Spleen (tissue), 7 donors: ENCODE measurements around the gene ARHGEF28.

Experiments
- CTCF ChIP-seq, 11 experiments: fragments of 200-600 bp in 7 of 11; fragments of 450-650 bp in 4 of 11; sonication (generic) in 4 of 11; IDR thresholded peaks in 8 of 11; conservative IDR thresholded peaks in 3 of 11; 1 replicate in 7 of 11; 2 replicates in 4 of 11; pipeline versions ENCODE4 v1.4.0 to v1.8.0; 2016 to 2021; ENCODE audit warnings: antibody characterized with exemption in 11 of 11, inconsistent platforms in 4 of 11, mild to moderate bottlenecking in 1 of 11
- POLR2A ChIP-seq, 3 donors: fragments of 450-650 bp; IDR thresholded peaks; one replicate each; pipeline ENCODE4 v1.5.1; 2017; ENCODE audit warnings: antibody characterized with exemption in 3 of 3, mild to moderate bottlenecking in 1 of 3
- POLR2AphosphoS5 ChIP-seq, 3 donors: sonication (generic); formaldehyde crosslinking; IDR thresholded peaks; one replicate each; pipeline ENCODE4 v1.5.1; 2017; ENCODE audit warnings: antibody characterized with exemption in 3 of 3
- donor health status: DM: no; HTN: no; CAD: no; lungs with moderate emphysema.
- donor health status: DM: no; HTN: no; CAD: no.
- donor health status: DM: no; HTN: no; CAD: no.

DNA sequence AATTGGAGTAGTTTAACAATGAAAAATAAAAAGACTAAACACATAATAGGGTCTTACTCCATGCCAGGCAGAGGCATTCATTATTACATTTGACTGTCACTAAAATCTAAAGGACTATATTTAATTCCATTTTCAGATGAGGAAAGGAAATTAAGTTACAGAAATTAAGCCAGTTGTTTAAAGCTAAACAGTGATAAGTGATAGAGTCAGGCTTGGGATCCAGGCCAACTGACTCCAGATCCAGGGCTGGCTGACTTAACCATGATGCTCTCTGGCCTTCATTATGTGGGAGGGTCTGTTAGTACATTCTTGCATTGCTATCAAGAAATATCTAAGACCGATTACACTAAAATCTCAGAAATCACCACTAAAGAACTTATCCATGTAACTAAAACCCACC is 107.2 kb downstream of the ARHGEF28 start:
- TF ChIP-seq POLR2AphosphoS5 (IDR thresholded peaks at IDR 0.05) (no peak), POLR2A (IDR thresholded peaks at IDR 0.05) (no peak), CTCF (IDR thresholded peaks at IDR 0.05 in 8 of 11, conservative IDR thresholded peaks at IDR 0.05 in 3 of 11) (no peak)
